A549 treated with AZD9567 at 1 μM for 4 hours (cell line): Measurements from ENCODE around the gene SPEN. TPM values are rescaled to one million over a fixed set of nuclear protein-coding genes. Genes with fewer than 3 reads are reported as not detected.

ENCODE experiments used
- total RNA-seq: library from RNA; stranded (reverse); fragments of 200-300 nt; extraction: Qiagen RNA extraction; gene quantifications from 5 replicates; pipeline ENCODE4 v1.2.3, GENCODE V29; 2022; ENCODE audit not compliant: insufficient read depth

Gene SPEN
- 37.6 to 48.1 TPM (median 42.4 TPM) in 5 replicates for total RNA-seq

GRCh38 chr1:15847100-15847892, at the start of gene SPEN:
Gene SPEN (plus strand): TSS chr1:15847707. CDS start chr1:15848068, 361 bp downstream.

GRCh38 chr1:15807549-15807948, 40.0 kb upstream of the SPEN start, which contains the start of gene UQCRHL:
Gene UQCRHL (minus strand): TSS chr1:15807649. CDS start chr1:15807649, 0 bp downstream.

DNA sequence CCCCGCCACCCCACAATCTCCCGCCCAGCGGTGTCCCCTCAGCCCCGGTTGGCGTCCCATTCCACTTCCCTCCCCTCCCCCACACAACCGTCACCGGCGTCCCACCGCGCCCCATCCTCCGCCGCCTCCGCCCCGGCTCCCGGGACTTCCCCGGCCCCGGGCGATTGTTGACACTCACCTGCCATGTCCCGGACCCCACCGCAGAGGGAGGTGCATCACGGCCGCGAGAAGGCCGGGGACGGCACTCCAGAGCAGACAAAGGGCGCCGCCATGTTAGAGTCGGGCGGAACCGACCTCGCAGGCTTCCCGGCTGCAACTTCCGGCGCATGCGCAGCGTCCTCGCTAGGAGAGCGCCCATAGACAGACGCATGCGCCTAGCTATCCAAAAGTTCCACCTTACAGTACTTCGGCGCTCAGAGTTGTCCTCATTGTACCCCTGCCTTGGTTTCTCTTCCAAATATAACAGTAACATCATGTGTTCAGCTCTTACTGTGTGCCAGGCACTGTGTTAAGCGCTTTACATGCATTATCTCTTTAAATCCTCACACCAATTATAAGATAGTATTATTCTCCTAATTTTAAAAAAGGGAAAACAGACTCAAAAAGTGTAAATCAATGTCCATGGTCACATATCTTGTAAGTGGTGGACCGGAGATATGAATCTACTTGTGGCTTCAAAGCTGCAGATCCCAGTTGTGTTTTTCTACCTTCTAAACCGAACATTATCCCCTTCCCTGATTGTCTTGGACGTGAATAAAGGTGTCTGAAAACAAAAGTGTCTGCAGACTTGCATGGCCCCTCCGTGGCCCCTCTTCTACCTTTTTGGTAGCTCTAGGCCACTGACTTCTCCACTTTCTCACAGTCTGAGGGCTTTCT, 128.5 kb downstream of the SPEN start, which contains the start of gene ZBTB17:
Gene ZBTB17, minus strand, starts transcription at position 297 of the 876 bp plus-strand sequence. CDS start 27,606 bp downstream, outside the sequence.

Other genes with a start within 250 kb of the SPEN start
- gene DDI2, start 230.2 kb upstream of the SPEN start, total RNA-seq: 7.2 to 12.5 TPM (median 9.3 TPM) in 5 replicates
- gene PLEKHM2, start 163.4 kb upstream of the SPEN start, total RNA-seq: 15.2 to 25.9 TPM (median 25.3 TPM) in 5 replicates
- 0.17 to 0.70 TPM (median 0.23 TPM) in 4 of 5 replicates, not detected in the other for gene SLC25A34, start 111.4 kb upstream of the SPEN start, total RNA-seq
- not detected in 5 replicates for gene TMEM82, start 105.2 kb upstream of the SPEN start, total RNA-seq
- 19.1 to 25.3 TPM (median 23.0 TPM) in 5 replicates for gene FBLIM1, start 88.9 kb upstream of the SPEN start, total RNA-seq
- 2.4 to 7.2 TPM (median 6.8 TPM) in 5 replicates for gene UQCRHL, start 40.1 kb upstream of the SPEN start, total RNA-seq
- 11.9 to 14.4 TPM (median 14.2 TPM) in 5 replicates for gene ZBTB17, start 128.4 kb downstream of the SPEN start, total RNA-seq
- not detected in 5 replicates for gene SRARP, start 156.5 kb downstream of the SPEN start, total RNA-seq
- gene HSPB7, start 170.3 kb downstream of the SPEN start, total RNA-seq: 0.05 to 0.10 TPM in 2 of 5 replicates, not detected in the others
- gene CLCNKA, start 174.3 kb downstream of the SPEN start, total RNA-seq: 0.05 to 0.13 TPM (median 0.07 TPM) in 4 of 5 replicates, not detected in the other
- 0.03 to 0.14 TPM (median 0.09 TPM) in 4 of 5 replicates, not detected in the other for gene CLCNKB, start 196.1 kb downstream of the SPEN start, total RNA-seq
- 7.7 to 15.6 TPM (median 15.0 TPM) in 5 replicates for gene FAM131C, start 225.9 kb downstream of the SPEN start, total RNA-seq